Fibroblast of the aortic adventitia (primary cell): ENCODE data around the gene B3GNT4. TPM values are rescaled to one million over a fixed set of nuclear protein-coding genes. Genes with fewer than 3 reads are reported as not detected.

Experiments
- DNase-seq: peaks from one replicate; pipeline ENCODE4 v3.0.0-alpha.2; 2010; ENCODE audit warnings: low read depth
- H3K4me3 ChIP-seq: 2 replicates; pipeline ENCODE4 v1.5.1; 2011; ENCODE audit warnings: low read depth, mild to moderate bottlenecking, control low read depth, low read length, moderate library complexity
- total RNA-seq: library from RNA; depleted of rRNA; stranded (reverse); fragments of >200 nt; gene quantifications from 2 replicates; pipeline ENCODE4 v1.2.3, GENCODE V29; 2012; ENCODE audit warnings: low replicate concordance
- TF ChIP-seq, protein P1 (sequence below): IDR thresholded peaks from 2 replicates; pipeline ENCODE4 v1.5.1; 2011; ENCODE audit warnings: mild to moderate bottlenecking, low read length, control low read depth, inconsistent platforms; ENCODE audit not compliant: insufficient read depth

B3GNT4 gene
- total RNA-seq, 1 donor = not detected

DNA sequence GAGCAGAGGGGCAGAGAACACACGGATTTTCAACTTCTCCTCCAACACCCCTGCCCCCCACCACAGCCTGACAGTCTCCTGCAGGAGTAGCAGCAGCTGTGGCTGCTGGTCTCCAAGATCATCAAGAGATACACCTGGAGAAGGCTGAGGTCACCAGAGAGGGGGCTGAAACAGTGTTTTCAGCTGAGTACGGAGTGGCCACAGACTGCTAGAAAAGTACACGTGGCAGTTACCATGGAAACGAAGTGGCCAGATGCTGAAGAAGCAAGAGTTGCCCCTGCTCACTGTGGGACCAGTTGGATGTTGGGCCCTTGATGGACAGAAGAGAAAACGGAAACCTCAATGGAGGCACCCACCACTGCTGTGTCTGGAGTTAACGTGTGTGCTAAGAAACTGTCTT is 27.3 kb downstream of the B3GNT4 start:
- DNase-seq = no peak
- TF ChIP-seq, protein P1, sequence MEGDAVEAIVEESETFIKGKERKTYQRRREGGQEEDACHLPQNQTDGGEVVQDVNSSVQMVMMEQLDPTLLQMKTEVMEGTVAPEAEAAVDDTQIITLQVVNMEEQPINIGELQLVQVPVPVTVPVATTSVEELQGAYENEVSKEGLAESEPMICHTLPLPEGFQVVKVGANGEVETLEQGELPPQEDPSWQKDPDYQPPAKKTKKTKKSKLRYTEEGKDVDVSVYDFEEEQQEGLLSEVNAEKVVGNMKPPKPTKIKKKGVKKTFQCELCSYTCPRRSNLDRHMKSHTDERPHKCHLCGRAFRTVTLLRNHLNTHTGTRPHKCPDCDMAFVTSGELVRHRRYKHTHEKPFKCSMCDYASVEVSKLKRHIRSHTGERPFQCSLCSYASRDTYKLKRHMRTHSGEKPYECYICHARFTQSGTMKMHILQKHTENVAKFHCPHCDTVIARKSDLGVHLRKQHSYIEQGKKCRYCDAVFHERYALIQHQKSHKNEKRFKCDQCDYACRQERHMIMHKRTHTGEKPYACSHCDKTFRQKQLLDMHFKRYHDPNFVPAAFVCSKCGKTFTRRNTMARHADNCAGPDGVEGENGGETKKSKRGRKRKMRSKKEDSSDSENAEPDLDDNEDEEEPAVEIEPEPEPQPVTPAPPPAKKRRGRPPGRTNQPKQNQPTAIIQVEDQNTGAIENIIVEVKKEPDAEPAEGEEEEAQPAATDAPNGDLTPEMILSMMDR = no peak
- no peak overlapping the region for H3K4me3 ChIP-seq

DNA sequence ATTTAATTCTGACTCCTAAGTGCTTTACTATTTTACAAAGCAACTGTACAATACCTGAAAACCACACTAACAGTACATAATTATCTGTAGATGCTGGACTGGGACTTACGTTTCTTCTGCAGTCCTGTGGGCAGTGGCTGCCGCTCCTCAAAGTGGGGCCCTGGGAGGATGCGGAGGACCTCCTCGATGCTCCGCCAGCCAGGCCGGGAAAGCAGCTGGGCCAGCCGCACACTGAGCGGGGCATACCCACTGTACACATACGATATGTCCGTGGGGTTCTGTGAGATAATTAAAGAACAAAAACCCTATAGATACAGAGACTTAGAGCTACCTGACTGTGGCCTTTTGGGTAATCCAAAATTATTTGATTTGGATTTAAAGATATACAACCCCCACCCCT is 29.2 kb downstream of the B3GNT4 start:
- H3K4me3 ChIP-seq = no peak overlapping the region
- TF ChIP-seq, protein P1 = no peak
- no peak for DNase-seq

DNA sequence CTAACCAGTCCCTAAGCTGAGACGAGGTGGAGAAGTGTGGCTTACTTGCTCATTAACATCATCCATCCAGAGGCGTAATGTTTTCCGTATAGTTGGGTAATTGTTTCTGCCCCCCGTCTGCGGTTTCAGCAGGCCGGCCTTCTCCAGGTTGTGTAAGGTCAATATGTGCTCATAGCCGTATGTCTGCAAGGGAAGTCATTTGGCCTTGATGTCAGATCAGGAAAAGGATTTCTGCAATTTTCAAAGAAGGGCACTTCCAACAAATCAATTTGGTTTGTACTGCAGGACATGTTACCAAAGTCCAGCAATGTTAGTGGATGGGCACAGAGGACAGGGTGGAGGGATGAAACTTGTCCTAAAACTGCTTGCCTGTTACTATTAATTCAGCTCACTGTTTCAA is 32.2 kb downstream of the B3GNT4 start:
- TF ChIP-seq, protein P1 = no peak
- no peak for DNase-seq
- no peak overlapping the region for H3K4me3 ChIP-seq

DNA sequence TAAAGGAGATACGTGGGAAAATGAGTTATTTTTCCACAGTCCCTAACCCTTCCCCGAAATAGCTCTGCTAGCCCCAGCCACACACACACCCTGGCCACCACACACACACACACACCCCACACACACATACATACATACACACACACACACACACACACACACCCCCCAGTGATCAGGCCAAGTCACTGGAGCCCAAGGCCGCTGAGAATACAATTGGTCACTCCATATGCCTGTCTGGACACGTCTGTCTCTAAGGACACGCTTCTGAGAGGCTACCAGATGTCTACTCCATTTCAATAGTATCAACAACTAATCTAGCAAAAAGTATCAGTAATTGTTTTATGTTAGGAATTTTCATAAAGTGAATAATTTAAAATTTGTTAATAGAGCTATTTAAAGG is 35.4 kb downstream of the B3GNT4 start:
- DNase-seq = no peak
- TF ChIP-seq, protein P1 = no peak
- H3K4me3 ChIP-seq = no peak overlapping the region

DNA sequence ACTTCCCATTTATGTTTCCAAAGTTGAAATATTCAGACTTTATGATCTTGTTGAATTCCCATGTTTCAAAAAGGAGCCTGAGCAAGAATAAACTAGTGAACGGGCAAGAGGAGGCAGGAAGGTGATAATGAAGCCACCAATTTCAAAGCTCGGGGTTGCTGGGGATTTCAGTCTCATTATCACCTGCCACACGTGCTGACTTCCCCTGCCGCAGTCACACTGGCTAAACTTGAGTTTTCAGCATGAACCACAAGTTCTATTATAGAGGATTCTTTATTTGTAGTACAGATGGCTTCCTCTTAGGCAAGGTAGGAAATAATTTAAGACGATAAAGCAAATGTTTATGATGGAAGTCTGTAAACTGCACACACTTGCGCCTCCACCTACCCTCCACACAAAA is 40.5 kb downstream of the B3GNT4 start:
- TF ChIP-seq, protein P1 = no peak
- no peak for DNase-seq
- no peak overlapping the region for H3K4me3 ChIP-seq

DNA sequence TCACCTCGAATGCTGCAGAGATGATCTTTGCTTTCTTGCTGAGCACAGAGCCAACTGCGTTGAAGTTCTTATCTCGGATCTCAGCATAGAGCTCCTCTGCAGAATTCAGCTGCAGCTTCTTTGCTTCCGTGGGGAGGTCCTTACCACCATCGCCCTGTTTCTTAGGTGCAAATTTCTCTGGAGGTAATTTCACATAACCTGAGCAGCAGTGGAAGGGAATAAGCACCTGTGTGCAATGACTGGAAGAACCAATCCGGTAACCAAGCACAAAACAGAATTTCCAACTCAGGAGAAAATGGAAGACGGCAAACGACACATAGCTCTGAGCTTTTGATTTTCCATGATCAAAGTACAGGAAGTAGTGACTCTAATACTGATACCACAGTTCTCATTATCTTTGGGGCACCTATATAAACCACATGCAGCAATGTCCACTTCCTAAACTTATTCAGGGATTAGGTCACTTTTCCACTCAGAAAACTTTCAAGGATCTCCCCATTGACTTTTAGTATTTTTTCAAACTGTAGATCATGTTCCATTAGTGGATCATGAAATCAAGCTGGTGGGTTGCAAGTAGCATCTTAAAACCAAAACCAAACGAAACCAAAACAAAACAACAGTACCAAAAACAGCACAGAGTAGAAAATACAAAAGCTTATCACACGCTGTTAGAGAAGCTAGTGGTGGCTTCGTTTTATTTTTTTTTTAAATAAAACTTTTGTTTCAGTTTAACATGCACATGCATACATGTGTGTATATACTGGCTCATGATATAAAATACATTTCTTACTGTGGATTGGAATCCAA is 41.3 kb downstream of the B3GNT4 start:
- DNase-seq = no peak
- no peak overlapping the region for H3K4me3 ChIP-seq
- TF ChIP-seq, protein P1 = no peak

DNA sequence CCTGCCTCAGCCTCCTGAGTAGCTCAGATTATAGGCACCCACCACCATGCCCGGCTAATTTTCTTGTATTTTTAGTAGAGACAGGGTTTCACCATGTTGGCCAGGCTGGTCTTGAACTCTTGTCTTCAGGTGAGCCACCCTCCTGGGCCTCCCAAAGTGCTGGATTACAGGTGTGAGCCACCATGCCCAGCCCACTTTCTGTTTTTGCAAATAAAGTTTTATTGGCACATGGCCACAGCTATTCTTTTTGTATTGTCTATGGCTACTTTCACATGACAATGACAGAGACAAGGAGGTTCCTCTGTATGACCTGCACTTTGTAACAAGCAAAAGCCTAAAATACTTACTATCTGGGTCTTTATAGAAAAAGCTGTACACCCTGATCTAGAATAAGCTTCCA is 42.0 kb downstream of the B3GNT4 start:
- H3K4me3 ChIP-seq = no peak overlapping the region
- DNase-seq = no peak
- TF ChIP-seq, protein P1 = no peak
